HG03280 (cell line): ENCODE data around the gene DSPP.
A peak's percentile ranks its signal among the peaks of the same experiment; 100 is the strongest.

Experiments
- ATAC-seq: cut with Tn5 transposase; IDR thresholded peaks from one replicate; pipeline ENCODE4 v1.9.1; 2021; ENCODE audit warnings: mild to moderate bottlenecking, moderate library complexity; ENCODE audit not compliant: unreplicated experiment

Gene DSPP

GRCh38 chr4:87624698-87625097 is 16.4 kb downstream of the DSPP start:
- peak; percentile 77 for ATAC-seq

- ATAC-seq = no peak
Observed at GRCh38 chr4:87631668-87632067, 23.3 kb downstream of the DSPP start.

- ATAC-seq = no peak
Observed at GRCh38 chr4:87632469-87632868, 24.1 kb downstream of the DSPP start.

- ATAC-seq = no peak
Observed at GRCh38 chr4:87633243-87633642, 24.9 kb downstream of the DSPP start.

GRCh38 chr4:87644286-87644685 is 36.0 kb downstream of the DSPP start:
- ATAC-seq = no peak

GRCh38 chr4:87649980-87650379 is 41.7 kb downstream of the DSPP start, which contains the start of gene DMP1:
Gene DMP1 (plus strand): TSS chr4:87650280. CDS start chr4:87656493, 6,213 bp downstream.
- no peak for ATAC-seq

GRCh38 chr4:87650938-87651337 is 42.6 kb downstream of the DSPP start:
- no peak for ATAC-seq

GRCh38 chr4:87651941-87652340 is 43.6 kb downstream of the DSPP start:
- no peak for ATAC-seq

- no peak for ATAC-seq
Observed at GRCh38 chr4:87654487-87655044, 46.2 kb downstream of the DSPP start.

GRCh38 chr4:87657525-87657924 is 49.2 kb downstream of the DSPP start:
- ATAC-seq = no peak

- ATAC-seq = no peak
Observed at GRCh38 chr4:87659247-87659931, 51.1 kb downstream of the DSPP start.

GRCh38 chr4:87662871-87663270 is 54.5 kb downstream of the DSPP start:
- no peak for ATAC-seq
